ENCODE results near the gene LSMEM2. TPM values are rescaled to one million over a fixed set of nuclear protein-coding genes. Genes with fewer than 3 reads are reported as not detected.

Gene LSMEM2
- polyA plus RNA-seq, 2 of the 4 experiments (the other 2 are of a cell fraction) = 0.09 TPM; not detected in 1

DNA sequence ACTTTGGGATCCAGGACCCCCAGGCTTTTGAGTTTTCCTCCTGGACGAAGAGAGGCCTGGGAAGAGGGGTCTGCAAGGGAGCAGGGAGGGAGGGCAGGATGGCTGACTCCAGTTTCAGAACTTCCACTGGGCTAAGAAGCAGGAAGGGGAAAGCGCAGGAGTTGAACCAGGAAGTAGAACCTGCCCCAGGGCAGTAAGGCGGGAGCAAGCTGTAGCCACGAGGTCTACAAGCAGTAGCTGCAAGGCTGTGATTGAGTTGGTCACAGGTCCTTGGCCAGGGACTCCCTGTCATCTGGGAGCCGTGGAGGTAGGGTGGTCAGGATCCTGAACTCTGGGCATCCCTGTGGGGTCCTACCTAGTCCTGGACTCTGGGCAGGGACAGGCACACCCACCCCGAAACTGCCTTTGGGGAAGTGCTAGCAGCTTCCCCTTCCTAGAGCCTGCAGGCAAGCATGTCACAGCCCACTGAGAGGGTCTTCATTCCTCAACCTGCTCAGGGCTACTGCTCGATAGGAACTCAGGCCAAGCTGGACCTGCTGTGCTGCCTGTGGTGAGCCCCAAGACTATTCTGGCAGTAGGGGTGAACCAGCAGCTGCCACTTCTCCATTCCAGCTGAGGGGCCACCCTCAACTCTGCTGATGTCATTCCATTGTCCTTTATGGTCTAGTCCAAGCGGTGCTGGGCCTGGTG, 48.6 kb upstream of the LSMEM2 start:
- ATAC-seq (no peak), DNase-seq (ENCODE audit: low read depth in 1 of 2, low spot score in 1 of 2) (no peak), FAIRE-seq (no peak)
- no peak overlapping the region for H3K4me2 ChIP-seq
- H3K9me3 ChIP-seq = no peaks in the 10 kb centered on the region
- TF ChIP-seq POLR2AphosphoS2 (conservative IDR thresholded peaks at IDR 0.05; ENCODE audit: low read length) (no peak), RAD21 (conservative IDR thresholded peaks at IDR 0.05 in 1 of 2, IDR thresholded peaks at IDR 0.05 in 1 of 2) (no peak), KDM1A (IDR thresholded peaks at IDR 0.05; ENCODE audit: low read depth) (no peak), ZNF302 (CRISPR knock-in tag; IDR thresholded peaks at IDR 0.05) (no peak), ATOH8 (CRISPR knock-in tag; IDR thresholded peaks at IDR 0.05; ENCODE audit: low read depth) (no peak), SREBF2 (IDR thresholded peaks at IDR 0.05) (no peak), ZSCAN20 (CRISPR knock-in tag; IDR thresholded peaks at IDR 0.05) (no peak), CBX2 (IDR thresholded peaks at IDR 0.05; ENCODE audit: borderline replicate concordance, low read depth) (no peak), KDM5A (IDR thresholded peaks at IDR 0.05) (no peak), FOSL2 (IDR thresholded peaks at IDR 0.05) (no peak), FOSL2 (CRISPR knock-in tag; IDR thresholded peaks at IDR 0.05) (no peak), ZC3H11A (IDR thresholded peaks at IDR 0.05) (no peak), HOXA7 (CRISPR knock-in tag; IDR thresholded peaks at IDR 0.05) (no peak), CEBPB (IDR thresholded peaks at IDR 0.05) (no peak), HEYL (CRISPR knock-in tag; IDR thresholded peaks at IDR 0.05) (no peak), JUNB (IDR thresholded peaks at IDR 0.05) (no peak), POLR2A (IDR thresholded peaks at IDR 0.05; ENCODE audit: low read length) (no peak)
- TF ChIP-seq, protein P1, sequence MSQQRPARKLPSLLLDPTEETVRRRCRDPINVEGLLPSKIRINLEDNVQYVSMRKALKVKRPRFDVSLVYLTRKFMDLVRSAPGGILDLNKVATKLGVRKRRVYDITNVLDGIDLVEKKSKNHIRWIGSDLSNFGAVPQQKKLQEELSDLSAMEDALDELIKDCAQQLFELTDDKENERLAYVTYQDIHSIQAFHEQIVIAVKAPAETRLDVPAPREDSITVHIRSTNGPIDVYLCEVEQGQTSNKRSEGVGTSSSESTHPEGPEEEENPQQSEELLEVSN (IDR thresholded peaks at IDR 0.05; ENCODE audit: borderline replicate concordance, low read depth) = no peak
- H3K4me3 ChIP-seq = no peak overlapping the region
- CTCF ChIA-PET = interaction anchor here (2.1 to 25.9 kb wide), 5 partner anchors 8 to 43 kb away, joined by 9 to 550 read pairs (median 57); partner anchors contain the start of genes GNAI2 and GNAT1
- POLR2A ChIA-PET = interaction anchor here (0.8 kb wide), 1 partner anchor 16 kb away, joined by 3 read pairs; no protein-coding TSS in a partner anchor
- WGBS (ENCODE audit: missing lambda C conversion rate) = 78% methylated on average over 6 of the region's 8 CpGs
- H3K27ac ChIP-seq = no peak overlapping the region
- peaks cover 11% of the 10 kb centered on the region; the same call in 2 of the 3 replicates for H3K4me1 ChIP-seq

DNA sequence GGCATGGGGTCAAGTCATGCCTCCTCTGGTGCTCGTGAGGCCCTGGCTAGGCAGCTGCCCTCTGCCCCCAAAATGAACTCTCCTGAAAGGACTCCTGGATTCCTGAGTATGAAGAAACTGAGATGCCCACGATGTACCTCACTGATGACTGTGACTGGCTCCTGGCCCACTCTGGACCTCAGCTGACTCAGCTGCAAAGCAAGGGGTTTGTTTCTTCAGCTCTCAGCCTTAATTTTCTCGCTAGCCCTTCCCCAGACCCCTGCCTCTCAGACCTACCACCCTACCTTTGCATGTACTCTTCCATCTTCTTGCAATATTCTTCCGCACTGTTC, 48.1 kb upstream of the LSMEM2 start:
- WGBS (ENCODE audit: missing lambda C conversion rate) = 67% methylated on average over 4 of the region's 4 CpGs
- POLR2A ChIA-PET = no interaction called here
- Histone ChIP-seq H3K4me1 (peaks cover 12% of the 10 kb centered on the region; the same call in 2 of the 3 replicates), H3K4me2 (no peak overlapping the region), H3K9me3 (no peaks in the 10 kb centered on the region), H3K4me3 (no peak overlapping the region), H3K27ac (no peak overlapping the region)
- TF ChIP-seq JUNB (IDR thresholded peaks at IDR 0.05) (no peak), USF2 (IDR thresholded peaks at IDR 0.05) (no peak), NPAS2 (CRISPR knock-in tag; IDR thresholded peaks at IDR 0.05; ENCODE audit: borderline replicate concordance) (no peak), SREBF2 (IDR thresholded peaks at IDR 0.05) (no peak), HEYL (CRISPR knock-in tag; IDR thresholded peaks at IDR 0.05) (no peak), EHMT2 (IDR thresholded peaks at IDR 0.05; ENCODE audit: low read depth) (no peak), ZFP36 (IDR thresholded peaks at IDR 0.05; ENCODE audit: borderline replicate concordance, partially characterized antibody) (no peak), CEBPB (IDR thresholded peaks at IDR 0.05) (no peak), RCOR1 (IDR thresholded peaks at IDR 0.05; ENCODE audit: low read depth, low read length) (no peak), GATA3 (IDR thresholded peaks at IDR 0.05; ENCODE audit: borderline replicate concordance) (no peak), RARB (CRISPR knock-in tag; IDR thresholded peaks at IDR 0.05) (no peak), MAFK (IDR thresholded peaks at IDR 0.05; ENCODE audit: partially characterized antibody) (no peak), HOXB13 (CRISPR knock-in tag; IDR thresholded peaks at IDR 0.05; ENCODE audit: low read depth) (no peak), TP53 (CRISPR knock-in tag; IDR thresholded peaks at IDR 0.05) (no peak), FOSL2 (IDR thresholded peaks at IDR 0.05) (no peak), FOSL2 (CRISPR knock-in tag; IDR thresholded peaks at IDR 0.05) (no peak), NR3C1 (IDR thresholded peaks at IDR 0.05) (no peak), HDAC2 (IDR thresholded peaks at IDR 0.05) (no peak), ATOH8 (CRISPR knock-in tag; IDR thresholded peaks at IDR 0.05; ENCODE audit: low read depth) (no peak)
- TF ChIP-seq, protein P1 (IDR thresholded peaks at IDR 0.05; ENCODE audit: borderline replicate concordance, low read depth) = no peak
- FAIRE-seq (no peak), ATAC-seq (no peak), DNase-seq (ENCODE audit: low read depth in 1 of 2, low spot score in 1 of 2) (no peak)
- CTCF ChIA-PET = interaction anchor here (2.1 to 25.9 kb wide), 4 partner anchors 21 to 43 kb away, joined by 9 to 550 read pairs (median 138); partner anchors contain the start of gene GNAT1

All from A549 (cell line).